HG03571 (cell line): Measurements from ENCODE around the gene PARD3.
"Not testable (repeated sequence)": the region's sequence is repeated elsewhere in the genome, so short reads cannot be mapped to it uniquely, and the experiment has no call there.

ENCODE experiments used
- ATAC-seq: cut with Tn5 transposase; IDR thresholded peaks from one replicate; pipeline ENCODE4 v1.9.1; 2021; ENCODE audit not compliant: unreplicated experiment

PARD3 gene

GRCh38 chr10:34405611-34406462 is 409.3 kb downstream of the PARD3 start:
- no peak for ATAC-seq

GRCh38 chr10:34403512-34403911 is 411.6 kb downstream of the PARD3 start:
- ATAC-seq = no peak

GRCh38 chr10:34400075-34400474 is 415.0 kb downstream of the PARD3 start:
- ATAC-seq = no peak

GRCh38 chr10:34399013-34399412 is 416.1 kb downstream of the PARD3 start:
- ATAC-seq = no peak

- ATAC-seq = no peak
These were observed 417.8 kb downstream of the PARD3 start for GRCh38 chr10:34397324-34397723.

- ATAC-seq = no peak
These were observed 418.4 kb downstream of the PARD3 start for GRCh38 chr10:34396663-34397062.

- ATAC-seq = no peak
These were observed 422.4 kb downstream of the PARD3 start for GRCh38 chr10:34392641-34393170.

- not testable (repeated sequence) for ATAC-seq
These were observed 423.9 kb downstream of the PARD3 start for GRCh38 chr10:34391168-34391567.

GRCh38 chr10:34389801-34390200 is 425.3 kb downstream of the PARD3 start:
- ATAC-seq = no peak

- no peak for ATAC-seq
These were observed 428.2 kb downstream of the PARD3 start for GRCh38 chr10:34386921-34387320.

GRCh38 chr10:34384372-34384771 is 430.7 kb downstream of the PARD3 start:
- ATAC-seq = no peak

- no peak for ATAC-seq
These were observed 432.5 kb downstream of the PARD3 start for GRCh38 chr10:34382626-34383025.

GRCh38 chr10:34380856-34381255 is 434.2 kb downstream of the PARD3 start:
- ATAC-seq = no peak

- no peak for ATAC-seq
These were observed 436.8 kb downstream of the PARD3 start for GRCh38 chr10:34378297-34378696.

GRCh38 chr10:34377833-34378232 is 437.3 kb downstream of the PARD3 start:
- ATAC-seq = no peak

GRCh38 chr10:34374356-34375045 is 440.6 kb downstream of the PARD3 start:
- ATAC-seq = peak; percentile 15

GRCh38 chr10:34373211-34373610 is 441.9 kb downstream of the PARD3 start:
- ATAC-seq = no peak

GRCh38 chr10:34372509-34372908 is 442.6 kb downstream of the PARD3 start:
- ATAC-seq = no peak

GRCh38 chr10:34370126-34370525 is 445.0 kb downstream of the PARD3 start:
- no peak for ATAC-seq

- ATAC-seq = no peak
These were observed 446.0 kb downstream of the PARD3 start for GRCh38 chr10:34369120-34369519.

GRCh38 chr10:34364253-34365037 is 450.7 kb downstream of the PARD3 start:
- no peak for ATAC-seq
